H9 (cell line): ENCODE data around the gene NUP214. TPM values are rescaled to one million over a fixed set of nuclear protein-coding genes. Genes with fewer than 3 reads are reported as not detected.

Experiments used
- DNase-seq: peaks from one replicate; pipeline ENCODE4 v3.0.0-alpha.2; 2017
- H2AFZ ChIP-seq: one replicate; pipeline ENCODE4 v1.6.1; 2013; ENCODE audit warnings: mild to moderate bottlenecking, low read length, control low read depth, moderate library complexity
- H2AK5ac ChIP-seq: 2 replicates; pipeline ENCODE4 v1.6.1; 2013; ENCODE audit warnings: low read length, control low read depth, mixed read lengths; ENCODE audit not compliant: insufficient read length
- H2BK120ac ChIP-seq: one replicate; pipeline ENCODE4 v1.6.1; 2013; ENCODE audit warnings: low read depth, mild to moderate bottlenecking, low read length, control low read depth, inconsistent platforms; ENCODE audit not compliant: poor library complexity, severe bottlenecking
- H2BK12ac ChIP-seq: 2 replicates; pipeline ENCODE4 v1.6.1; 2013; ENCODE audit warnings: low read length, control low read depth, mixed read lengths, low read depth; ENCODE audit not compliant: insufficient read length
- H2BK15ac ChIP-seq: 2 replicates; pipeline ENCODE4 v1.6.1; 2013; ENCODE audit warnings: low read depth, low read length, control low read depth
- H2BK20ac ChIP-seq: one replicate; pipeline ENCODE4 v1.6.1; 2013; ENCODE audit warnings: low read depth, mild to moderate bottlenecking, low read length, control low read depth, inconsistent platforms; ENCODE audit not compliant: poor library complexity, severe bottlenecking
- H2BK5ac ChIP-seq: 2 replicates; pipeline ENCODE4 v1.6.1; 2013; ENCODE audit warnings: low read length, control low read depth, mixed read lengths; ENCODE audit not compliant: insufficient read length
- H3K14ac ChIP-seq: 2 replicates; pipeline ENCODE4 v1.6.1; 2013; ENCODE audit warnings: low read length, control low read depth; ENCODE audit not compliant: insufficient read depth
- H3K18ac ChIP-seq: 2 replicates; pipeline ENCODE4 v1.6.1; 2013; ENCODE audit warnings: low read depth, mild to moderate bottlenecking, mixed read lengths, low read length, control low read depth; ENCODE audit not compliant: insufficient read length
- H3K23ac ChIP-seq: 2 replicates; pipeline ENCODE4 v1.6.1; 2013; ENCODE audit warnings: low read length, control low read depth, mixed read lengths, low read depth; ENCODE audit not compliant: insufficient read length
- H3K23me2 ChIP-seq: 2 replicates; pipeline ENCODE4 v1.6.1; 2013; ENCODE audit warnings: low read depth, mild to moderate bottlenecking, mixed read lengths, low read length, control low read depth; ENCODE audit not compliant: insufficient read length, poor library complexity, severe bottlenecking
- H3K27ac ChIP-seq: 2 replicates; pipeline ENCODE4 v1.5.1; 2013; ENCODE audit warnings: low read length, control low read depth, mixed read lengths, low read depth; ENCODE audit not compliant: insufficient read length
- H3K27me3 ChIP-seq: 2 replicates; pipeline ENCODE4 v1.6.1; 2013; ENCODE audit warnings: low read length, control low read depth, inconsistent platforms; ENCODE audit not compliant: insufficient read depth
- H3K4ac ChIP-seq: 2 replicates; pipeline ENCODE4 v1.6.1; 2013; ENCODE audit warnings: low read depth, mild to moderate bottlenecking, control low read depth, inconsistent platforms, low read length, moderate library complexity
- H3K4me1 ChIP-seq: 2 replicates; pipeline ENCODE4 v1.6.1; 2013; ENCODE audit warnings: low read length, control low read depth, inconsistent platforms; ENCODE audit not compliant: insufficient read depth
- H3K4me2 ChIP-seq: 2 replicates; pipeline ENCODE4 v1.6.1; 2013; ENCODE audit warnings: low read length, control low read depth, mixed read lengths; ENCODE audit not compliant: insufficient read length, insufficient read depth
- H3K56ac ChIP-seq: 2 replicates; pipeline ENCODE4 v1.6.1; 2013; ENCODE audit warnings: low read depth, mild to moderate bottlenecking, mixed read lengths, low read length, control low read depth; ENCODE audit not compliant: insufficient read length
- H3K79me1 ChIP-seq: 2 replicates; pipeline ENCODE4 v1.6.1; 2013; ENCODE audit warnings: low read depth, mild to moderate bottlenecking, moderate library complexity, low read length, control low read depth, inconsistent platforms; ENCODE audit not compliant: insufficient read depth, poor library complexity, severe bottlenecking
- H3K79me2 ChIP-seq: 2 replicates; pipeline ENCODE4 v1.6.1; 2013; ENCODE audit warnings: low read length, control low read depth, inconsistent platforms; ENCODE audit not compliant: insufficient read depth
- H3K9ac ChIP-seq: 2 replicates; pipeline ENCODE4 v1.6.1; 2013; ENCODE audit warnings: low read length, control low read depth, mixed read lengths; ENCODE audit not compliant: insufficient read length; ENCODE audit errors: extremely low read depth
- H3K9me3 ChIP-seq: one replicate; pipeline ENCODE4 v1.6.1; 2013; ENCODE audit warnings: low read depth, low read length, inconsistent platforms; ENCODE audit not compliant: control insufficient read depth
- H3T11ph ChIP-seq: one replicate; pipeline ENCODE4 v1.6.1; 2013; ENCODE audit warnings: mild to moderate bottlenecking, low read length, control low read depth, inconsistent platforms
- H4K20me1 ChIP-seq: one replicate; pipeline ENCODE4 v1.6.1; 2013; ENCODE audit not compliant: control insufficient read depth, insufficient read length, insufficient read depth
- H4K5ac ChIP-seq: 2 replicates; pipeline ENCODE4 v1.6.1; 2013; ENCODE audit warnings: low read depth, mild to moderate bottlenecking, mixed read lengths, low read length, control low read depth; ENCODE audit not compliant: insufficient read length
- H4K8ac ChIP-seq: replicated peaks from 2 replicates; pipeline ENCODE4 v1.6.1; 2013; ENCODE audit warnings: low read length, control low read depth, mixed read lengths, low read depth; ENCODE audit not compliant: insufficient read length
- H4K91ac ChIP-seq: 2 replicates; pipeline ENCODE4 v1.6.1; 2013; ENCODE audit warnings: low read depth, mild to moderate bottlenecking, moderate library complexity, mixed read lengths, low read length, control low read depth; ENCODE audit not compliant: insufficient read length
- H3K27ac Mint-ChIP-seq, 3 experiments: 2 replicates in 2 of 3; 3 replicates in 1 of 3; pipeline ENCODE4 v1.8.0; 2020 to 2021; ENCODE audit warnings: mixed read lengths in 3 of 3, mild to moderate bottlenecking in 1 of 3, moderate library complexity in 1 of 3
- H3K27me3 Mint-ChIP-seq: 2 replicates; pipeline ENCODE4 v1.8.0; 2021; ENCODE audit warnings: low read depth, mild to moderate bottlenecking, moderate library complexity, mixed read lengths
- H3K36me3 Mint-ChIP-seq, 3 experiments: 2 replicates in 2 of 3; 3 replicates in 1 of 3; pipeline ENCODE4 v1.8.0; 2020 to 2021; ENCODE audit warnings: low read depth in 3 of 3, mixed read lengths in 3 of 3; ENCODE audit not compliant: insufficient read depth in 1 of 3
- H3K4me1 Mint-ChIP-seq, 2 experiments: 2 replicates each; pipeline ENCODE4 v1.8.0; 2020; ENCODE audit warnings: mixed read lengths in 2 of 2
- H3K4me3 Mint-ChIP-seq, 2 experiments: 2 replicates in 1 of 2; 3 replicates in 1 of 2; pipeline ENCODE4 v1.8.0; 2020 to 2021; ENCODE audit warnings: mild to moderate bottlenecking in 2 of 2, mixed read lengths in 2 of 2, moderate library complexity in 1 of 2
- H3K9me3 Mint-ChIP-seq, 2 experiments: 2 replicates in 1 of 2; 3 replicates in 1 of 2; pipeline ENCODE4 v1.8.0; 2020; ENCODE audit warnings: mild to moderate bottlenecking in 2 of 2, mixed read lengths in 2 of 2, moderate library complexity in 1 of 2
- WGBS: extraction: QIAGEN DNeasy Blood & Tissue Kit; methylation state at CpG from one replicate; pipeline ENCODE4 v1.1.7; 2013; ENCODE audit warnings: missing lambda C conversion rate, low lambda C conversion rate, mixed read lengths; ENCODE audit not compliant: insufficient read length; ENCODE audit errors: extremely low coverage; 5-methylcytosine and 5-hydroxymethylcytosine counted together
- total RNA-seq: library from RNA; stranded (reverse); gene quantifications from 2 replicates; pipeline ENCODE4 v1.2.1, GENCODE V29; 2021
- TF ChIP-seq, protein P1 (sequence below): fragments of 200-600 bp; sonication (generic); conservative IDR thresholded peaks from 3 replicates; pipeline ENCODE4 v1.8.0; 2021; ENCODE audit warnings: antibody characterized with exemption, mild to moderate bottlenecking

NUP214 gene
- total RNA-seq, 1 experiment from 2014 or later: 53.8 TPM

DNA sequence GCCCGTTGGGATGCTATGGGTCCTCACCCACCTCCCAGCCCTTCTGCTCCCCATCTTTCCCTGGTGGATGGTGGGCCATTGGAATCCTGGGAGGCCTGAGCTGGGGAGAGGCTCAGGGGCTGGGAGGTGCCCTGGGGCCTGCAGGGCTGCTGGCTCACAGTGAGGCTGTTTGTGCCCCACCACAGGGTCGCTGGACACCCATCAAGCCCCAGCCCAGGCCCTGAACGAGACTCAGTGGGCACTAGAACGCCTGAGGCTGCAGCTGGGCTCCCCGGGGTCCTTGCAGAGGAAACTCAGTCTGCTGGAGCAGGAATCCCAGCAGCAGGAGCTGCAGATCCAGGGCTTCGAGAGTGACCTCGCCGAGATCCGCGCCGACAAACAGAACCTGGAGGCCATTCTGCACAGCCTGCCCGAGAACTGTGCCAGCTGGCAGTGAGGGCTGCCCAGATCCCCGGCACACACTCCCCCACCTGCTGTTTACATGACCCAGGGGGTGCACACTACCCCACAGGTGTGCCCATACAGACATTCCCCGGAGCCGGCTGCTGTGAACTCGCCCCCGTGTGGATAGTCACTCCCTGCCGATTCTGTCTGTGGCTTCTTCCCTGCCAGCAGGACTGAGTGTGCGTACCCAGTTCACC is 33.9 kb upstream of the NUP214 start:
- Histone ChIP-seq H2AK5ac (no peak overlapping the region), H2BK120ac (no peak overlapping the region), H3K18ac (no peak overlapping the region), H3K9ac (no peak overlapping the region), H3K79me1 (no peaks in the 10 kb centered on the region), H3K4me2 (no peak overlapping the region), H4K8ac (no peak overlapping the region), H4K20me1 (no peaks in the 10 kb centered on the region), H3K27ac (no peak overlapping the region), H3K79me2 (no peaks in the 10 kb centered on the region), H3K27me3 (no peaks in the 10 kb centered on the region), H3K14ac (no peak overlapping the region; the same call in 1 of the 2 replicates), H3T11ph (no peak overlapping the region), H3K23ac (no peak overlapping the region), H4K5ac (no peak overlapping the region), H3K4ac (no peak overlapping the region), H3K9me3 (no peaks in the 10 kb centered on the region), H3K23me2 (no peaks in the 10 kb centered on the region), H2BK5ac (no peak overlapping the region), H3K4me1 (no peaks in the 10 kb centered on the region; the same call in 1 of the 2 replicates), H4K91ac (no peak overlapping the region), H2BK12ac (no peak overlapping the region), H2BK20ac (no peak overlapping the region), H2AFZ (no peak overlapping the region), H2BK15ac (no peak overlapping the region), H3K56ac (no peak overlapping the region)
- Mint-ChIP-seq H3K36me3 (peaks cover 0 to 3% (median 0%) of the 10 kb centered on the region in 3 experiments; a peak in 3 of 7 replicates), H3K4me1 (peaks cover 15% of the 10 kb centered on the region in 2 experiments), H3K4me3 (no peak overlapping the region), H3K9me3 (no peaks in the 10 kb centered on the region; a peak in 1 of 5 replicates), H3K27ac (peak overlapping the region in 1 of 3 experiments; percentile 76; a peak in 1 of 7 replicates), H3K27me3 (peaks cover 23% of the 10 kb centered on the region)
- no peak for DNase-seq
- TF ChIP-seq, protein P1, sequence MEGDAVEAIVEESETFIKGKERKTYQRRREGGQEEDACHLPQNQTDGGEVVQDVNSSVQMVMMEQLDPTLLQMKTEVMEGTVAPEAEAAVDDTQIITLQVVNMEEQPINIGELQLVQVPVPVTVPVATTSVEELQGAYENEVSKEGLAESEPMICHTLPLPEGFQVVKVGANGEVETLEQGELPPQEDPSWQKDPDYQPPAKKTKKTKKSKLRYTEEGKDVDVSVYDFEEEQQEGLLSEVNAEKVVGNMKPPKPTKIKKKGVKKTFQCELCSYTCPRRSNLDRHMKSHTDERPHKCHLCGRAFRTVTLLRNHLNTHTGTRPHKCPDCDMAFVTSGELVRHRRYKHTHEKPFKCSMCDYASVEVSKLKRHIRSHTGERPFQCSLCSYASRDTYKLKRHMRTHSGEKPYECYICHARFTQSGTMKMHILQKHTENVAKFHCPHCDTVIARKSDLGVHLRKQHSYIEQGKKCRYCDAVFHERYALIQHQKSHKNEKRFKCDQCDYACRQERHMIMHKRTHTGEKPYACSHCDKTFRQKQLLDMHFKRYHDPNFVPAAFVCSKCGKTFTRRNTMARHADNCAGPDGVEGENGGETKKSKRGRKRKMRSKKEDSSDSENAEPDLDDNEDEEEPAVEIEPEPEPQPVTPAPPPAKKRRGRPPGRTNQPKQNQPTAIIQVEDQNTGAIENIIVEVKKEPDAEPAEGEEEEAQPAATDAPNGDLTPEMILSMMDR: no peak
- no CpG with 5 or more reads among the region's 19 CpGs for WGBS
